DND-41 (cell line): ENCODE data around the gene SYNRG.

Source experiments
- ATAC-seq: fragments of 200-7000 bp; cut with Tn5 transposase; 3 replicates; pipeline ENCODE4 v1.9.1; 2021; ENCODE audit warnings: low read depth; ENCODE audit not compliant: insufficient read depth
- DNase-seq: peaks from one replicate; pipeline ENCODE4 v3.0.0-alpha.2; 2020
- H2AFZ ChIP-seq: 2 replicates; pipeline ENCODE4 v1.6.0; 2012; ENCODE audit warnings: low read depth, low read length
- H3K27ac ChIP-seq: 2 replicates; pipeline ENCODE4 v1.5.1; 2012; ENCODE audit warnings: low read length, inconsistent platforms
- H3K27me3 ChIP-seq: fragments of 200-600 bp; sonication (generic); 2 replicates; pipeline ENCODE4 v1.6.0; 2012; ENCODE audit warnings: low read length, mild to moderate bottlenecking, inconsistent platforms; ENCODE audit not compliant: insufficient read depth, poor library complexity
- H3K36me3 ChIP-seq: 2 replicates; pipeline ENCODE4 v1.5.1; 2012; ENCODE audit warnings: low read length, inconsistent platforms; ENCODE audit not compliant: insufficient read depth
- H3K4me1 ChIP-seq: 2 replicates; pipeline ENCODE4 v1.5.1; 2012; ENCODE audit warnings: mild to moderate bottlenecking, low read length; ENCODE audit not compliant: insufficient read depth
- H3K4me2 ChIP-seq: 2 replicates; pipeline ENCODE4 v1.6.0; 2012; ENCODE audit warnings: mild to moderate bottlenecking, moderate library complexity, low read length, inconsistent platforms; ENCODE audit not compliant: insufficient read depth
- H3K4me3 ChIP-seq, 2 experiments: fragments of 200-600 bp in 1 of 2; shearing (Covaris generic) in 1 of 2; 2 replicates each; pipeline ENCODE4 v1.5.1; 2012 to 2016; ENCODE audit warnings: inconsistent platforms in 2 of 2, low read length in 2 of 2, mild to moderate bottlenecking in 2 of 2, low read depth in 1 of 2, moderate library complexity in 1 of 2
- H3K79me2 ChIP-seq: 2 replicates; pipeline ENCODE4 v1.6.0; 2012; ENCODE audit warnings: low read length, inconsistent platforms; ENCODE audit not compliant: insufficient read depth
- H3K9ac ChIP-seq: 2 replicates; pipeline ENCODE4 v1.6.0; 2012; ENCODE audit warnings: low read depth, mild to moderate bottlenecking, inconsistent platforms, low read length, moderate library complexity
- H3K9me3 ChIP-seq: 2 replicates; pipeline ENCODE4 v1.5.1; 2012; ENCODE audit warnings: low read length, moderate library complexity, mild to moderate bottlenecking, inconsistent platforms; ENCODE audit not compliant: insufficient read depth, severe bottlenecking
- H4K20me1 ChIP-seq: 2 replicates; pipeline ENCODE4 v1.6.0; 2012; ENCODE audit warnings: low read length; ENCODE audit not compliant: insufficient read depth
- CTCF ChIP-seq: IDR thresholded peaks from 2 replicates; pipeline ENCODE4 v1.5.1; 2012; ENCODE audit warnings: borderline replicate concordance, low read length, moderate library complexity, mild to moderate bottlenecking; ENCODE audit not compliant: poor library complexity, severe bottlenecking; ENCODE audit errors: extremely low read depth
- EZH2 ChIP-seq: IDR thresholded peaks from 3 replicates; pipeline ENCODE4 v1.6.1; 2012; ENCODE audit warnings: borderline replicate concordance, low read depth, mild to moderate bottlenecking, moderate library complexity, low read length, inconsistent platforms; ENCODE audit not compliant: severe bottlenecking

The SYNRG gene

GRCh38 chr17:37476431-37477120 is 132.6 kb downstream of the SYNRG start:
- TF ChIP-seq CTCF (no peak), EZH2 (no peak)
- H2AFZ ChIP-seq: no peak overlapping the region
- H4K20me1 ChIP-seq: no peaks in the 10 kb centered on the region
- H3K27me3 ChIP-seq: no peaks in the 10 kb centered on the region
- H3K27ac ChIP-seq: no peak overlapping the region
- no peak overlapping the region for H3K9ac ChIP-seq
- peaks cover 79% of the 10 kb centered on the region for H3K36me3 ChIP-seq
- no peaks in the 10 kb centered on the region for H3K79me2 ChIP-seq
- ATAC-seq (no peak), DNase-seq (no peak)
- H3K9me3 ChIP-seq: no peaks in the 10 kb centered on the region
- H3K4me1 ChIP-seq: no peaks in the 10 kb centered on the region
- no peak overlapping the region for H3K4me2 ChIP-seq
- H3K4me3 ChIP-seq: no peak overlapping the region

- H2AFZ ChIP-seq: no peak overlapping the region
- no peaks in the 10 kb centered on the region for H3K79me2 ChIP-seq
- no peaks in the 10 kb centered on the region for H4K20me1 ChIP-seq
- no peaks in the 10 kb centered on the region for H3K4me1 ChIP-seq
- H3K9me3 ChIP-seq: no peaks in the 10 kb centered on the region
- no peaks in the 10 kb centered on the region for H3K27me3 ChIP-seq
- no peak for ATAC-seq
- H3K4me2 ChIP-seq: no peak overlapping the region
- H3K4me3 ChIP-seq: no peak overlapping the region
- TF ChIP-seq CTCF (no peak), EZH2 (no peak)
- no peak overlapping the region for H3K27ac ChIP-seq
- DNase-seq: no peak
- H3K36me3 ChIP-seq: peaks cover 85% of the 10 kb centered on the region
- no peak overlapping the region for H3K9ac ChIP-seq
Measured at GRCh38 chr17:37475731-37476420, 133.3 kb downstream of the SYNRG start.

- H3K4me2 ChIP-seq: no peak overlapping the region
- no peak overlapping the region for H3K27ac ChIP-seq
- DNase-seq (no peak), ATAC-seq (no peak)
- no peak overlapping the region for H3K4me3 ChIP-seq
- no peak for TF ChIP-seq CTCF
- peaks cover 92% of the 10 kb centered on the region for H3K36me3 ChIP-seq
- no peaks in the 10 kb centered on the region for H3K4me1 ChIP-seq
- H3K9ac ChIP-seq: no peak overlapping the region
- H4K20me1 ChIP-seq: no peaks in the 10 kb centered on the region
- H3K79me2 ChIP-seq: no peaks in the 10 kb centered on the region
- H2AFZ ChIP-seq: no peak overlapping the region
- no peaks in the 10 kb centered on the region for H3K27me3 ChIP-seq
- no peaks in the 10 kb centered on the region for H3K9me3 ChIP-seq
Measured at GRCh38 chr17:37470181-37470580, 139.0 kb downstream of the SYNRG start.
